ENCODE results near the gene SLC7A6OS. TPM values are rescaled to one million over a fixed set of nuclear protein-coding genes. Genes with fewer than 3 reads are reported as not detected.

Gene SLC7A6OS
- total and polyA plus RNA-seq, 2 experiments from 2014 or later, result 8.8 to 18.9 TPM

DNA sequence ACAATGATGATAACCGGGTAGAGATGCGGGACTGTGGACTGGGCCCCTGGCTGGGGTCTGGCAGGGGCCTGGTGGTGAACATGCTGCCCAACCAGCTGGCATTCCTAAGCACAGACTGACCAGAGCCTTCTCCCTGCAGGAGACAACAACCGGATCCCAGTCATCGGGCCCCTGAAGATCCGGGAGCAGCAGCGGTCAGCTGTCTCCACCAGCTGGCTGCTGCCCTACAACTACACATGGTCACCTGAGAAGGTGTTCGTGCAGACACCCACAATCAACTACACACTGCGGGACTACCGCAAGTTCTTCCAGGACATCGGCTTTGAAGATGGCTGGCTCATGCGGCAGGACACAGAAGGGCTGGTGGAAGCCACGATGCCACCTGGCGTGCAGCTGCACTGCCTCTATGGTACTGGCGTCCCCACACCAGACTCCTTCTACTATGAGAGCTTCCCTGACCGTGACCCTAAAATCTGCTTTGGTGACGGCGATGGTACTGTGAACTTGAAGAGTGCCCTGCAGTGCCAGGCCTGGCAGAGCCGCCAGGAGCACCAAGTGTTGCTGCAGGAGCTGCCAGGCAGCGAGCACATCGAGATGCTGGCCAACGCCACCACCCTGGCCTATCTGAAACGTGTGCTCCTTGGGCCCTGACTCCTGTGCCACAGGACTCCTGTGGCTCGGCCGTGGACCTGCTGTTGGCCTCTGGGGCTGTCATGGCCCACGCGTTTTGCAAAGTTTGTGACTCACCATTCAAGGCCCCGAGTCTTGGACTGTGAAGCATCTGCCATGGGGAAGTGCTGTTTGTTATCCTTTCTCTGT is 51.5 kb downstream of the SLC7A6OS start:
- H3K9me3 ChIP-seq (ENCODE audit: low read depth), result no peaks in the 10 kb centered on the region
- DNase-seq (ENCODE audit: low spot score), result no peak
- H3K4me3 ChIP-seq, result no peak overlapping the region
- WGBS (ENCODE audit: low lambda C conversion rate, missing lambda C conversion rate), result 94% methylated on average over 26 of the region's 27 CpGs
- TF ChIP-seq CTCF (IDR thresholded peaks at IDR 0.05; ENCODE audit: poor library complexity), result no peak
- TF ChIP-seq EZH2 (IDR thresholded peaks at IDR 0.05; ENCODE audit: borderline replicate concordance), result no peak
- TF ChIP-seq EZH2phosphoT487 (IDR thresholded peaks at IDR 0.05; ENCODE audit: low read depth, severe bottlenecking, unreplicated experiment), result no peak
- H3K27me3 ChIP-seq, result no peaks in the 10 kb centered on the region
- H3K4me2 ChIP-seq, result no peak overlapping the region
- peaks cover 5% of the 10 kb centered on the region for H3K79me2 ChIP-seq
- H3K36me3 ChIP-seq (replicated peaks; ENCODE audit: insufficient read depth, low read depth), result no peaks in the 10 kb centered on the region
- H4K20me1 ChIP-seq (ENCODE audit: insufficient read depth, poor library complexity, severe bottlenecking), result no peaks in the 10 kb centered on the region
- H2AFZ ChIP-seq, result no peak overlapping the region
- H3K9me2 ChIP-seq (replicated peaks; ENCODE audit: insufficient read depth), result no peaks in the 10 kb centered on the region
- H3K4me1 ChIP-seq (ENCODE audit: insufficient read depth), result peaks cover 17% of the 10 kb centered on the region
- no peak overlapping the region for H3K27ac ChIP-seq

DNA sequence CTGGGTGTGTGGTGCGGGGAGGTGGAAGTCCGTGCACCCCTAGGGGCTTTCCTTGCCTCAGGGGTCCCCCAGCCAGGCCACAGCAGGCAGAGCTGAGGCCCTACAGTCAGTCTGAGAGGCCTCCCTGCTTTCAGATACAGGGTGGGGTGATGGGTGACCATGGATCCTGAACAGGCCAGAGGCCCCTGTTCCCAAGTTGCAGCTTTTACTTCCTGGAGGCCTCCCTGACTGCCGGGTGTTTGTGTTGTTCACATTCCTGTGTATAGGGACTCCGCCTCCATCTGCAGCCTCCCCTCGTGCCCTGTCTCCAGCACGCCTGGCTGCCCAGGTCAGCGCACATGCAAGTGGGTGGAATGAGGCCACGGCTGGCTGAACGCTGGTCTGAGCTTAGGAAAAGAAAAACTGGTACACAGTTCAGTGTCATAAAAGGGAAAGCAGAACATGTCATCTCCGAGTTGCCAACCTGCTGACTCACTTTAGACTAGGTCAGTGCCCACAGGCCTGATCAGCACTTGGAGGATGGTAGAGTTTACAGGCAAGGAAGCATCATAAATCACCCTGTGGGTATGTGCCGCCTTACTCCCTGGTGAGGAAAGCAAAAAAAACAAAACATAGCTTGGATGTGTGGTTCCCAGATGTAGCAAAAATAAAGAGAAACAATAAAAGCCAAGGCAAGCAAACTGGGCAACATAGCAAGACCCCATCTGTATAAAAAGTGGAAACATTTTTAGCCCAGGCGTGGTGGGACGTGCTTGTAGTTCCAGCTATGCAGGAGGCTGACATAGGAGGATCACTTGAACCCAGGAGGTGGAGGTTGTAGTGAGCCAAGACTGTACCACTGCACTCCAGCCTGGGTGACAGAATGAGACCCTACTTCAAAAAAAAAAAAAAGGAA is 52.6 kb downstream of the SLC7A6OS start:
- TF ChIP-seq EZH2 (IDR thresholded peaks at IDR 0.05; ENCODE audit: borderline replicate concordance), result no peak
- TF ChIP-seq CTCF (IDR thresholded peaks at IDR 0.05; ENCODE audit: poor library complexity), result no peak
- TF ChIP-seq EZH2phosphoT487 (IDR thresholded peaks at IDR 0.05; ENCODE audit: low read depth, severe bottlenecking, unreplicated experiment), result no peak
- no peaks in the 10 kb centered on the region for H3K79me2 ChIP-seq
- H3K4me3 ChIP-seq, result no peak overlapping the region
- H3K27ac ChIP-seq, result peak overlapping the region; percentile 97
- H2AFZ ChIP-seq, result peak overlapping the region; percentile 31
- H4K20me1 ChIP-seq (ENCODE audit: insufficient read depth, poor library complexity, severe bottlenecking), result no peaks in the 10 kb centered on the region
- no peaks in the 10 kb centered on the region for H3K9me3 ChIP-seq (ENCODE audit: low read depth)
- H3K36me3 ChIP-seq (replicated peaks; ENCODE audit: insufficient read depth, low read depth), result no peaks in the 10 kb centered on the region
- H3K4me2 ChIP-seq, result peak overlapping the region; percentile 57
- H3K27me3 ChIP-seq, result no peaks in the 10 kb centered on the region
- peak; percentile 87 for DNase-seq (ENCODE audit: low spot score)
- H3K4me1 ChIP-seq (ENCODE audit: insufficient read depth), result peaks cover 17% of the 10 kb centered on the region
- 50% methylated on average over 13 of the region's 13 CpGs for WGBS (ENCODE audit: low lambda C conversion rate, missing lambda C conversion rate)
- H3K9me2 ChIP-seq (replicated peaks; ENCODE audit: insufficient read depth), result no peaks in the 10 kb centered on the region

GRCh38 chr16:68257251-68257905 is 53.4 kb downstream of the SLC7A6OS start:
- Histone ChIP-seq H3K79me2 (no peaks in the 10 kb centered on the region), H3K36me3 (replicated peaks; ENCODE audit: insufficient read depth, low read depth) (no peaks in the 10 kb centered on the region), H3K9me2 (replicated peaks; ENCODE audit: insufficient read depth) (no peaks in the 10 kb centered on the region), H4K20me1 (ENCODE audit: insufficient read depth, poor library complexity, severe bottlenecking) (no peaks in the 10 kb centered on the region), H3K4me2 (peak overlapping the region; percentile 57), H3K4me3 (no peak overlapping the region), H3K27me3 (no peaks in the 10 kb centered on the region), H2AFZ (peak overlapping the region; percentile 31), H3K9me3 (ENCODE audit: low read depth) (no peaks in the 10 kb centered on the region), H3K4me1 (ENCODE audit: insufficient read depth) (peaks cover 17% of the 10 kb centered on the region), H3K27ac (peak overlapping the region; percentile 97)
- TF ChIP-seq EZH2phosphoT487 (IDR thresholded peaks at IDR 0.05; ENCODE audit: low read depth, severe bottlenecking, unreplicated experiment) (no peak), CTCF (IDR thresholded peaks at IDR 0.05; ENCODE audit: poor library complexity) (no peak), EZH2 (IDR thresholded peaks at IDR 0.05; ENCODE audit: borderline replicate concordance) (no peak)
- no peak for DNase-seq (ENCODE audit: low spot score)
- WGBS (ENCODE audit: low lambda C conversion rate, missing lambda C conversion rate), result 89% methylated on average over 6 of the region's 6 CpGs
